NB4 (cell line): Measurements from ENCODE around the gene RAPGEF4.

ENCODE experiments used
- DNase-seq: peaks from one replicate; pipeline ENCODE4 v3.0.0; 2010; ENCODE audit warnings: low read depth
- H3K4me3 ChIP-seq: one replicate; pipeline ENCODE4 v1.5.1; 2011; ENCODE audit warnings: mild to moderate bottlenecking, low read depth, low read length, moderate library complexity
- MYC ChIP-seq: IDR thresholded peaks from 2 replicates; pipeline ENCODE4 v1.6.1; 2011; ENCODE audit warnings: low read depth, low read length
- POLR2A ChIP-seq: IDR thresholded peaks from 2 replicates; pipeline ENCODE4 v1.6.1; 2011; ENCODE audit warnings: mild to moderate bottlenecking; ENCODE audit not compliant: insufficient read length; ENCODE audit errors: extremely low read depth
- TF ChIP-seq, protein P1 (sequence below): IDR thresholded peaks from 2 replicates; pipeline ENCODE4 v1.6.1; 2011; ENCODE audit warnings: low read depth, low read length
- TF ChIP-seq, protein P2 (sequence below): IDR thresholded peaks from one replicate; pipeline ENCODE4 v1.5.1; 2012; ENCODE audit warnings: low read depth, low read length

The RAPGEF4 gene

DNA sequence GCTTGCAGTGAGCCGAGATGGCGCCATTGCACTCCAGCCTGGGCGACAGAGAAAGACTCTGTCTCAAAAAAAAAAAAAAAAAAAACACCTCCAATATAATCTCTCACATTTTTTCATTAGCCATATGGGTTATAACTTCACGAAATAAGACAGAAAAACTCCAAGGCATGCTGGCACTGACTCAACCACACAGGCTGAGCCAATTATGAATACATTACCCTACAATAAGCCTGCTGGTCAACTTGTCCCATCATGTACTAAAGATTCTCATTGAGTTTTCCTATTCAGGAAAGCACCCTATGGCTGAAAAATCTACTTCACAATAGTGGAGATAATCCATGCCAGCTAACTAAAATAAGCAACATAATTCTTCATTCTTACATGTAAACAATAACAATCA is 327.2 kb downstream of the RAPGEF4 start:
- no peak overlapping the region for H3K4me3 ChIP-seq
- no peak for TF ChIP-seq POLR2A
- TF ChIP-seq, protein P1, sequence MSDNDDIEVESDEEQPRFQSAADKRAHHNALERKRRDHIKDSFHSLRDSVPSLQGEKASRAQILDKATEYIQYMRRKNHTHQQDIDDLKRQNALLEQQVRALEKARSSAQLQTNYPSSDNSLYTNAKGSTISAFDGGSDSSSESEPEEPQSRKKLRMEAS = no peak
- TF ChIP-seq, protein P2, sequence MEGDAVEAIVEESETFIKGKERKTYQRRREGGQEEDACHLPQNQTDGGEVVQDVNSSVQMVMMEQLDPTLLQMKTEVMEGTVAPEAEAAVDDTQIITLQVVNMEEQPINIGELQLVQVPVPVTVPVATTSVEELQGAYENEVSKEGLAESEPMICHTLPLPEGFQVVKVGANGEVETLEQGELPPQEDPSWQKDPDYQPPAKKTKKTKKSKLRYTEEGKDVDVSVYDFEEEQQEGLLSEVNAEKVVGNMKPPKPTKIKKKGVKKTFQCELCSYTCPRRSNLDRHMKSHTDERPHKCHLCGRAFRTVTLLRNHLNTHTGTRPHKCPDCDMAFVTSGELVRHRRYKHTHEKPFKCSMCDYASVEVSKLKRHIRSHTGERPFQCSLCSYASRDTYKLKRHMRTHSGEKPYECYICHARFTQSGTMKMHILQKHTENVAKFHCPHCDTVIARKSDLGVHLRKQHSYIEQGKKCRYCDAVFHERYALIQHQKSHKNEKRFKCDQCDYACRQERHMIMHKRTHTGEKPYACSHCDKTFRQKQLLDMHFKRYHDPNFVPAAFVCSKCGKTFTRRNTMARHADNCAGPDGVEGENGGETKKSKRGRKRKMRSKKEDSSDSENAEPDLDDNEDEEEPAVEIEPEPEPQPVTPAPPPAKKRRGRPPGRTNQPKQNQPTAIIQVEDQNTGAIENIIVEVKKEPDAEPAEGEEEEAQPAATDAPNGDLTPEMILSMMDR = no peak
- no peak for TF ChIP-seq MYC
- DNase-seq = no peak

DNA sequence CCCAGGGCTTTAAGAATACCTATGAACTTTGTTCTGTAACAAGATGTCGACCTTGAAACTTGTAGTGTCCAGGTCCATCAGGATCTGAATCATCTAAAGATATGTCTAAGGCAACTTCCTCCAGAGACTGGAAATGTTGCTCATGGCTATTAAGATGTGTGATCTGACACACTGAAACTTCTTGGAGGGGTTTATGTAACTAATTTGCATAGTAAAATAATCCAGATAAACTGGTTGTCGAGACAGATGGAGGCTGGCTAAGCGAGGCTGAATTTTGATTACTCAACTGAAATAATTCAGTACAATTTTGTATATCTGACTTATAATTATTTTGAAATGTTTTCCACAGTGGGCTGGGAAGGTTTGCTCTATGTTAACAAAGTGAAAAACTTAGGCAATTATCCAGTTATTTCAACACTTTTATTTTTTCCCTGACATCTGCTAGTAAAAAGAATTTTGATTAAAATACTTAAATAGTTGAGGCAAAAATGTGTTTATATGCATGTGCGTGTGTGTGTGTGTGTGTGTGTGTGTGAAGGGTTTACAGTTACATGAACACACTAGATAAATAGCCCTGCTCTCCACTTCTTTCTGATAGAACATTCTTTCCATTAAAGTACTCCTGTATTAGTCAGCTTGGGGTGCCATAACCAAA is 328.6 kb downstream of the RAPGEF4 start:
- DNase-seq = no peak
- TF ChIP-seq, protein P2 = no peak
- TF ChIP-seq, protein P1 = no peak
- TF ChIP-seq MYC (no peak), POLR2A (no peak)
- no peak overlapping the region for H3K4me3 ChIP-seq

DNA sequence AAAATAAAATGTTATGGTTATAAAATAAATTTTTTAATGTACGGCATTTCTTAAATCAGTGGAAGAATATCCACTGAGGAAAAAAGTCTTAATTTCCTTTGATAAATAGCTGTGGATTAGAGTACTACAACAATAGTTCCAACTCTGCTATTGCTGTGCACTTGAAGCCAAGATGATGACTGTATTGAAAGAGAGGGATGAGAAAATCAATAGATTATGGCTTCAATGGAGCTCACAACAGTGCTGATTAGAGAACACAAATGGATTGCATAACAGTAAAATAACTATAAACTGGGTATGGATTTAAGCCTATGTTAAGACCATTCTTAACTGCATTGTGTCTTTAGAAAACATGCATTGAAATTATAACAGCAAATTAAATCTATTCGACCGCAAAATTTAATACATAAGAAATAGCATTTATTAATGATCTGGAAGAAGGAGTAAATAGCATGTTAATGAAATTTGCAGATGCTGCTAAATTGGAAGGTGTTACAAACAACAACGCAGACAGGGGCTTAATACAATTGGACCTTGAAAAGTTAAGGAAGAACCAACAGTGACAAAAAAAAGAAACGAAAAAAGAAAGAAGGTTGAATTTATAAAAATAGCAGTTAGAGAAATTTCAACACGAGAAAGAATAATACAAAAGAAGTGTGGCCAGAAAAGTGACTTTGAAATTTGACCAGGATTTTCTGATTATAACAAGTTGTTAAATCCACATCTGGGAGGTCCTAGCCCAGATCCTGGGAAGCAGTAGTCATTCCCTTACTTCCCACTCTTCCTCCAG is 331.4 kb downstream of the RAPGEF4 start:
- TF ChIP-seq, protein P2 = no peak
- no peak for TF ChIP-seq MYC
- no peak for DNase-seq
- no peak overlapping the region for H3K4me3 ChIP-seq

DNA sequence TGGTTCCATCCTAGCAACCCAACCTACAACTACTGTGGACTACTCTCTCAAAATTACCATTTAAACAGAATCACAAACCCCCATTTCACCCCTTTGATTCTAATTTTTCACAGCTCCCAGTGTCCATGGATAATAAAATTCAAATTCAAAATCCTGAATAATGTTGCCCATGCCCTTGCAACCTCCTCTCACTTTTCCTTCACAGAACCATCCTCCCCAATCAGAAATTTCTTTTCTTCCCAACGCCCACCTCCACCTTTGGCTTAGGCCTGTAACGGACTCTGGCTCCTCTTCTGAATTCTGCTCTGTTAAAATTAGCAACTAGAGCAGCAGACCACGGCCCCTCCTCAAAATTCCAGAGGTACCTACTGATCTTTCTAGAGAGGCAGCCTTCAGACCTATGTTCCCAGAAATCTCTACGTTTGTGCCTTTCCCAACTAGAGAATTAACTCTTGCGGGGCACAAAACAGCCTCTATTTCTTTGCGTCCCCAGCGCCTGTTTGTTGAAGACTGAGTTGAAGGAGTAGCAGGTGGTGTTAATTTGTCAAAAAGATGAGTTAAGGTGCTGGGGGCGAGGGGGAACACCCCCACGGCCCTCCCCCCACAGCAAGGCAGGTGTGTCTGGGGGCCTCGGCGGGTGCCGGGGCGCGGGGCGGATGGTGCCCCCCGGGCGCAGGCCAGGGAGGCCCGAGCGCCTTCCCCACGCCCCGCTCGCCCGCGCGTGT is 339.6 kb downstream of the RAPGEF4 start:
- TF ChIP-seq, protein P2 = no peak
- TF ChIP-seq POLR2A = no peak
- TF ChIP-seq, protein P1 = 0 out of 2 replicates have a peak, but pooled peaks have one; percentile 3
- TF ChIP-seq MYC = no peak
- no peak for DNase-seq
- peak overlapping the region; percentile 81 for H3K4me3 ChIP-seq

DNA sequence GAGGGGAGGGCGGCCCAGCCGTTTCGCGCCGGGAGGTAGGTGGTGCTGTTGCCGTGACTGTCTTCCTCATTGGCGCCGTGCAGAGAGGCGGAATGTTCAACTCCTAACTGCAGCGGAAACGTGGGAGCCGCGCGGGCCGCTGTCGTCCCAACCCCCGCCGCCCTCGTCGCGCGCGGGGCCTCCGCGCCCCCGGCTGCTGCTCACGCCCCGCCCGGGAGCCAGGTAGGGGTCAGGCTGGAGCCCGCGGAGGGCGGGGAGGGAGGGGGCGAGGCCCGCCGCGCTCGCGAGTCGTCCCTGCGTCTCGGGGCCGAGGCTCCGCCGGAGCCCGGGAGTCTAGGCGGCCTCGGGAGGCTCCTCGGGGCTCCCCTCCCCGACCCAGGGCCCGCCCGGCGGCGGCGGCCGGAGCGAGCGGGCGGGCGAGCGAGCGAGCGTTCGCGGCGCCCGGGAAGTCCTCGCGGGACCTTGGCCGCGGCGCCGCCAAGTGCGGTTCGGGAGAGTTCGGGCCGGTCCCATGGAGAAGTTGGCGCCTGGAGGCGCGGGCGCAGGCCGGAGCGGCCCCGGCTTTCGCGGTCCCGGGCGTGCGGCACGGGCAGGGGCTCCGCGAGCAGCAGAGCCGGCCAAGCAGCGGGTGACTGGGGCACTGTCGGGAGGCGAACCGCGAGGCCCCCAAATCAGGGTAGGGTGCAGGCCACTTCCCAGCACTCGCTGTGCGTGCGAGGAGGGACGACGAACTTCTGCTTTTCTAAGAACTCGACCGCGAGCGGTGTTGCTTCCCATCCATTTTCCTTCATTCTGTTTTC is 340.3 kb downstream of the RAPGEF4 start, which contains the start of gene MAP3K20:
Gene MAP3K20, plus strand, starts transcription at position 66 of the 800 bp plus-strand sequence. CDS start 15,186 bp downstream, outside the sequence.
- peak; percentile 60 for TF ChIP-seq MYC
- TF ChIP-seq POLR2A = peak; percentile 56
- TF ChIP-seq, protein P2 = peak; percentile 24
- TF ChIP-seq, protein P1 = peak; percentile 63
- H3K4me3 ChIP-seq = peak within 1 kb of the TSS; percentile 81
- DNase-seq = peak; percentile 93
